ENCODE data around the gene ZNF74.

DNA sequence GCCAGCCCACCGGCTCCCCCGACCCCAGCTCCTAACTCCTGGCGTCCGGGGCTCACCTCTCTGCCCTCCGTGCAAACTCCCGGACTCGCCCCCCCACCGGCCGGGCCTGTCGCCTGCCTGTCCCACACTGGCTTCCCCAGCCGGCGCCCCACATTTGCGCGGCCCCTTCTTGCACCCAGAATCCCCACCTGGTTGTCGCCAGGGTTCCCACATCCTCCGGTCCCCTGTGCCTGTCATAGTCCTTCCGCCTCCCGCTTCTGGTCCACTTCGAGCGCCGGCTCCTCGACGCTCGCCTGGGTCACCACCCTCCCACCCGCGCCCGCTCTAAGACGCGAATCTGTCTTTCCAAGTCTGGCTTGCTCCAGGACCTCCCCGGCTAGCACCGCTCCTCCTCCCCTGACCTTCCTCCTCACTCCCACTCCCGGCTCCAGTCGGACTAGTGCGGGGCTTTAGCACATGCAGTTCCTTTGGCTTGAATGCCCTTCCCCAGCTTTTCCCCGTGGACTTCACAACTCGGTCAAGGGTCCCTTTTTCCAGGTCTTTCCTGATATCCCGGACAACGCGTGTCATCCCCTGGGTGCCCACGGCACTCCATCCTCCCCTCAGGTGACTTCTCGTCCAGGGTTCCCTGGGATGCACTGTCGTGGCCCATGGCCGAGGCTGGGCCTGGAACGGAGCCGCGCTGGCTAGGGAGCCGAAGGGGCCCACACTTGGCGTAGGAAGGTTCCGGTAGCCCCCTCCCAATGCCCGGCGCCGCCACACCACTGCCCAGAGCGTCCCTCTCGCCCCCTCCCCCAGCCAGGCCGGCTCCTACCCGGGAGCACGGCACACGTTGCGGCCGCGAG lies 43.0 kb downstream of the ZNF74 start:
- no peak for TF ChIP-seq EZH2 (IDR thresholded peaks at IDR 0.05; ENCODE audit: low read depth)
- TF ChIP-seq, protein P1, sequence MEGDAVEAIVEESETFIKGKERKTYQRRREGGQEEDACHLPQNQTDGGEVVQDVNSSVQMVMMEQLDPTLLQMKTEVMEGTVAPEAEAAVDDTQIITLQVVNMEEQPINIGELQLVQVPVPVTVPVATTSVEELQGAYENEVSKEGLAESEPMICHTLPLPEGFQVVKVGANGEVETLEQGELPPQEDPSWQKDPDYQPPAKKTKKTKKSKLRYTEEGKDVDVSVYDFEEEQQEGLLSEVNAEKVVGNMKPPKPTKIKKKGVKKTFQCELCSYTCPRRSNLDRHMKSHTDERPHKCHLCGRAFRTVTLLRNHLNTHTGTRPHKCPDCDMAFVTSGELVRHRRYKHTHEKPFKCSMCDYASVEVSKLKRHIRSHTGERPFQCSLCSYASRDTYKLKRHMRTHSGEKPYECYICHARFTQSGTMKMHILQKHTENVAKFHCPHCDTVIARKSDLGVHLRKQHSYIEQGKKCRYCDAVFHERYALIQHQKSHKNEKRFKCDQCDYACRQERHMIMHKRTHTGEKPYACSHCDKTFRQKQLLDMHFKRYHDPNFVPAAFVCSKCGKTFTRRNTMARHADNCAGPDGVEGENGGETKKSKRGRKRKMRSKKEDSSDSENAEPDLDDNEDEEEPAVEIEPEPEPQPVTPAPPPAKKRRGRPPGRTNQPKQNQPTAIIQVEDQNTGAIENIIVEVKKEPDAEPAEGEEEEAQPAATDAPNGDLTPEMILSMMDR (conservative IDR thresholded peaks at IDR 0.05) = no peak

Data from PC-9 (cell line).